Activated CD4-positive, alpha-beta T cell treated with anti-CD3 and anti-CD28 coated beads, Interleukin-2, amount 10 ng/mL, durations not matched to agents 24 days and 14 days (primary cell): ENCODE results near the gene MCCC2. TPM values are rescaled to one million over a fixed set of nuclear protein-coding genes. Genes with fewer than 3 reads are reported as not detected.

Source experiments
- DNase-seq: peaks from one replicate; pipeline ENCODE4 v3.0.0; 2022
- H3K27ac Mint-ChIP-seq: one replicate; pipeline ENCODE4 v1.8.0; 2022; ENCODE audit warnings: mild to moderate bottlenecking, mixed read lengths
- H3K27me3 Mint-ChIP-seq: one replicate; pipeline ENCODE4 v1.8.0; 2022; ENCODE audit warnings: mixed read lengths
- H3K36me3 Mint-ChIP-seq: one replicate; pipeline ENCODE4 v1.8.0; 2022; ENCODE audit warnings: low read depth, mild to moderate bottlenecking, mixed read lengths
- H3K4me1 Mint-ChIP-seq: one replicate; pipeline ENCODE4 v1.8.0; 2021; ENCODE audit warnings: mixed read lengths
- H3K4me3 Mint-ChIP-seq: one replicate; pipeline ENCODE4 v1.8.0; 2022; ENCODE audit warnings: mild to moderate bottlenecking, moderate library complexity, mixed read lengths
- H3K9me3 Mint-ChIP-seq: one replicate; pipeline ENCODE4 v1.8.0; 2021; ENCODE audit warnings: mixed read lengths
- intact Hi-C: fragments of 100-400 bp; cut with micrococcal nuclease; formaldehyde crosslinking; loops from one replicate; pipeline ENCODE4 v1.15.1; 2023
- total RNA-seq: library from RNA; stranded (reverse); gene quantifications from 2 replicates; pipeline ENCODE4 v1.2.3, GENCODE V29; 2022

Gene MCCC2
- total RNA-seq, 1 donor from 2014 or later = 58.7 TPM

DNA sequence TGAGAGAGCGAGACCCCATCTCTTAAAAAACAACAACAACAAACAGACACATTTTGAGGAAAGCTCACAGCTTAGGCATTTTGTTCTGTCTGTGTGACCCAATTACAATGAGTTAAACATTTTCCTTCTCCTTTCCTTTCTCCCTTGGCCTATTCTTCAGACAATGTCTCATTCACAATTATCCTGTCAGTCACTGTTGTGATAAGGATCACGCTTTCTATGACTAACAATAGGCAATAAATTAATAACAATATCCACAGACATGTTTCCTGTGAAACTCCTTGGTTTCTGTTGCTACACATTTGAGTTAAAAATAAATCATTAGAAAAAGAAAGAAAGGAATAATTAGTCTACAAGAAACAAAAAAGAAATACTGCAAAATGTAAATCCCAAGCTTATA, 112.1 kb downstream of the MCCC2 start:
- no peak overlapping the region for H3K27ac Mint-ChIP-seq
- H3K27me3 Mint-ChIP-seq = peaks cover 10% of the 10 kb centered on the region
- H3K9me3 Mint-ChIP-seq = peaks cover 4% of the 10 kb centered on the region
- peaks cover 3% of the 10 kb centered on the region for H3K36me3 Mint-ChIP-seq
- peaks cover 3% of the 10 kb centered on the region for H3K4me1 Mint-ChIP-seq
- DNase-seq = no peak
- intact Hi-C loops = no loop called here
- no peak overlapping the region for H3K4me3 Mint-ChIP-seq

DNA sequence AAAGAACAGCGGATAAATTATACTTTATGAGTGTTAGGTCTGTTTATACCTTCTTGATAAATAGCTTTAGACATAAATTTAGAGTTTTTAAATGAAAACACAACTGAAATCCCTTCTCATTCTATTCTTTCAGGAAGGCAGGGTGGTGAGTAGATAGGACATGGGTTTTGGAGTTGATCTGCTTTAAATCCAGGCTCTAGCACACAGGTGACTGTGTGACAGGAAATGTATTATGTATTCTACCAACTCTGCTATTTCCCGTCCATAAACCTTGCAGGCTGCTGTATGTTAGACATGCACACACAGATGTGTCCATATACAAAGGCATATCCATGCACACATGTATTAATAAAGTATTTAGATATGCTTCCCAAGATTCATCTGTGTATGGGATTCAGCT, 112.6 kb downstream of the MCCC2 start:
- H3K4me3 Mint-ChIP-seq = no peak overlapping the region
- no peak for DNase-seq
- H3K4me1 Mint-ChIP-seq = peaks cover 3% of the 10 kb centered on the region
- intact Hi-C loops = no loop called here
- peaks cover 8% of the 10 kb centered on the region for H3K27me3 Mint-ChIP-seq
- peaks cover 3% of the 10 kb centered on the region for H3K36me3 Mint-ChIP-seq
- no peak overlapping the region for H3K27ac Mint-ChIP-seq
- peaks cover 4% of the 10 kb centered on the region for H3K9me3 Mint-ChIP-seq

DNA sequence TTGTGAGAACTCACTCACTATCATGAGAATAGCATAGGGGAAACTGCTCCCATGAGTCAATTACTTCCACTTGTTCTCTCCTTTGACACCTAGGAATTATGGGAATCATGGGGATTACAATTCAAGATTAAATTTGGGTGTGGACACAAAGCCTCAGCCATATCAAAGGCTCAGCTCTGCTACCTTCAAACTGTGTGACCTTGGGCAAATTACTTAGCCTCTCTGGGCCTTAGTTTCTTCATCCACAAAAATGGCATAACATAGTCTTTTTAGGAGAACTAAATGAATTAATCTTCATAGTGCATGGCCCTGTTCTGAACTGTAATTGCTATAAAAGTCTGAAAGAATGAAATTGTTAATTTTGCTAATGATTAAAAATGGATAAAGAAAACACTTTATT, 113.7 kb downstream of the MCCC2 start:
- H3K9me3 Mint-ChIP-seq = peaks cover 4% of the 10 kb centered on the region
- no peak for DNase-seq
- peaks cover 3% of the 10 kb centered on the region for H3K36me3 Mint-ChIP-seq
- H3K4me3 Mint-ChIP-seq = no peak overlapping the region
- peaks cover 3% of the 10 kb centered on the region for H3K4me1 Mint-ChIP-seq
- H3K27ac Mint-ChIP-seq = no peak overlapping the region
- intact Hi-C loops = no loop called here
- peaks cover 4% of the 10 kb centered on the region for H3K27me3 Mint-ChIP-seq

DNA sequence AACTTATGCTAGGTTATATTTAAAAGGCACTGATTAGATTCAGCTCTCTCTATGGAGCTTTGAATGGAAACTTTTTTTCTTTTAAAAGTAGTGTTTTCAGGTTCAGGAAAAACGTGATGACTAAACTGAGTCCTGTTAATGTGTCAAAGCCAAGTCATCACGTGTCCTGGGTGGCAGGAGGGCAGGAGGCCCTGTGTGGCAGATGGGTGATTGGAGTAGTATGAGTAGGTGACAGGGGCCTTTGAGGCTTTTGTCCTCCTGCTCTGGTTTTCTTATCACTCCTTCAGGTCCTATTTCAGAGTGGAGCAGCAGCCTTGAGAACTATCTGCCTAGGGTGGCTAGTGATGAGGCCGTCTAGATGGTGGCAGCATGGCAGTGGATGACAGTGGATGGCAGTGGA, 114.3 kb downstream of the MCCC2 start:
- intact Hi-C loops = no loop called here
- Mint-ChIP-seq H3K27me3 (peaks cover 2% of the 10 kb centered on the region), H3K27ac (no peak overlapping the region), H3K4me3 (no peak overlapping the region), H3K9me3 (peaks cover 4% of the 10 kb centered on the region), H3K4me1 (peaks cover 3% of the 10 kb centered on the region), H3K36me3 (peaks cover 3% of the 10 kb centered on the region)
- no peak for DNase-seq

- intact Hi-C loops = no loop called here
- Mint-ChIP-seq H3K27ac (no peak overlapping the region), H3K36me3 (no peaks in the 10 kb centered on the region), H3K27me3 (peaks cover 5% of the 10 kb centered on the region), H3K4me1 (no peaks in the 10 kb centered on the region), H3K9me3 (no peaks in the 10 kb centered on the region), H3K4me3 (no peak overlapping the region)
- DNase-seq = no peak
These were observed 116.8 kb downstream of the MCCC2 start for GRCh38 chr5:71703941-71704340.

DNA sequence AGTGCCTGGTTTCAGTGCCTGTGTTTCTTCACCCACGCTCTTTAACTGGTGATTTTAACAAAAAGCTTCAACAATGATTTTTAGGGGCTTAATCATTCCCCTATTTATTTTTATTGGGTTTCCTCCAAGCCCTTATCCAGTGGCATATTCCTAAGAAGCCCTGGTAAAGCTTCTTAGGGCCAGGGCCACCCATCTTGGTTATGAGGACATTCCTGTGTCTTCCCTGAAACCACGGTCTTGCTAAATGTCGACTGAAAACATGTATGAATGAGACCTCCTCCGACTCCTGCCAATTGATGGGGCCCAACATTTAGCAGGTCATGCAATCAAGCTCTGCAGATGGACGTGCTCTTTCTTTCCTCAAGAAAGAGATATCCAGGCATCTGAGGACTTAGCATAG, 118.3 kb downstream of the MCCC2 start:
- no peak overlapping the region for H3K4me3 Mint-ChIP-seq
- H3K27me3 Mint-ChIP-seq = peaks cover 8% of the 10 kb centered on the region
- no peaks in the 10 kb centered on the region for H3K36me3 Mint-ChIP-seq
- H3K9me3 Mint-ChIP-seq = no peaks in the 10 kb centered on the region
- no peak for DNase-seq
- no peaks in the 10 kb centered on the region for H3K4me1 Mint-ChIP-seq
- intact Hi-C loops = no loop called here
- H3K27ac Mint-ChIP-seq = no peak overlapping the region

DNA sequence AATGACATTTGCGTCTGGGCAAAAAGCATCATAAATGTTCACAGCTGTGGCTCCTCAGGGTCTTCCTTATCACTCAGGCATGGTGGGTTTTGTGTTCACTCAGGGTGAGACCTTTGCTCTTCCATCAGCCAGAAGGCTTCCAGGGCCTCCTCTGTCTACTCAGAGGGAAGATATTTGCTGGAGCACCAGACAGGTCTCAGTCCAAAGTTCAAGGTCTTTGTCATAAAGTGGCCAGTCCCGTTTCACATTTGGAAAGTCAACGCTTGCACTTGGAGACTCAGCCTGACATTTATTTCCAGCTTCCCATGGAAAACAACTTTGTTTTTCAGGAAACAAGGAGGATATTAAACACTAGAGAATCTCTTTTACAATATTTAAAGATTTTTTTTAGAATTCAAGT, 119.8 kb downstream of the MCCC2 start:
- Mint-ChIP-seq H3K27me3 (peaks cover 8% of the 10 kb centered on the region), H3K9me3 (no peaks in the 10 kb centered on the region), H3K36me3 (no peaks in the 10 kb centered on the region), H3K4me3 (no peak overlapping the region), H3K4me1 (no peaks in the 10 kb centered on the region), H3K27ac (no peak overlapping the region)
- no peak for DNase-seq
- intact Hi-C loops = no loop called here

Other genes starting within 250 kb of the MCCC2 start
- gene BDP1, start 131.7 kb upstream of the MCCC2 start, total RNA-seq = 39.1 and 39.4 TPM in 2 replicates
- not detected in 2 replicates for gene CARTPT, start 131.9 kb downstream of the MCCC2 start, total RNA-seq